ENCODE data around the gene CLPSL1. TPM values are rescaled to one million over a fixed set of nuclear protein-coding genes. Genes with fewer than 3 reads are reported as not detected.

Gene CLPSL1
- total and polyA plus RNA-seq, 2 of the 8 experiments (the other 6 are each of a cell fraction or from before 2014, with no cell fraction given) = not detected

GRCh38 chr6:35824552-35825192 is 43.9 kb downstream of the CLPSL1 start:
- Histone ChIP-seq H2BK12ac (ENCODE audit: low read depth, low read length) (no peak overlapping the region), H2BK5ac (ENCODE audit: low read depth, low read length) (no peak overlapping the region), H3K27ac (ENCODE audit: low read depth, low read length) (no peak overlapping the region), H3K9me3 (ENCODE audit: insufficient read depth in 2 of 2, low read depth in 1 of 2, low read length in 1 of 2) (peaks cover 0 to 2% of the 10 kb centered on the region in 2 experiments; a peak in 1 of 4 replicates), H2BK20ac (ENCODE audit: low read length) (no peak overlapping the region), H3K4me2 (ENCODE audit: insufficient read depth in 1 of 2, low read depth in 2 of 2, low read length in 2 of 2) (no peak overlapping the region), H3K23ac (ENCODE audit: insufficient read length) (no peak overlapping the region), H2AFZ (ENCODE audit: low read length) (no peak overlapping the region), H4K91ac (replicated peaks; ENCODE audit: insufficient read length, low read length) (no peak overlapping the region), H3K4ac (replicated peaks; ENCODE audit: insufficient read length, low read depth, low read length) (no peak overlapping the region), H3K36me3 (ENCODE audit: control insufficient read depth in 2 of 4, insufficient read depth in 4 of 4, low read length in 3 of 4) (no peaks in the 10 kb centered on the region), H2BK120ac (replicated peaks; ENCODE audit: low read depth, low read length) (no peak overlapping the region), H3K23me2 (ENCODE audit: low read depth, low read length) (no peaks in the 10 kb centered on the region), H3K4me3 (ENCODE audit: extremely low read depth in 1 of 4, insufficient read depth in 2 of 4, low read depth in 3 of 4, low read length in 4 of 4) (no peak overlapping the region), H3K56ac (replicated peaks; ENCODE audit: insufficient read length, low read depth, low read length) (no peak overlapping the region), H3K79me1 (ENCODE audit: low read depth, low read length) (no peaks in the 10 kb centered on the region), H3K18ac (ENCODE audit: extremely low read depth, low read length) (no peak overlapping the region), H3K9ac (replicated peaks in 1 of 4; ENCODE audit: extremely low read depth in 1 of 4, low read depth in 3 of 4, low read length in 3 of 4) (no peak overlapping the region), H3K79me2 (ENCODE audit: control insufficient read depth in 1 of 2, insufficient read depth in 2 of 2, low read length in 2 of 2) (no peaks in the 10 kb centered on the region), H3K14ac (ENCODE audit: insufficient read length) (no peak overlapping the region), H4K5ac (ENCODE audit: insufficient read length, low read depth, low read length) (no peak overlapping the region), H3K27me3 (replicated peaks in 1 of 4; ENCODE audit: control insufficient read depth in 3 of 4, extremely low read depth in 1 of 4, insufficient read depth in 3 of 4, low read length in 3 of 4) (no peaks in the 10 kb centered on the region), H4K8ac (ENCODE audit: extremely low read depth, insufficient read depth, low read length) (no peak overlapping the region), H2AK5ac (ENCODE audit: low read depth, low read length) (no peak overlapping the region), H4K20me1 (replicated peaks in 1 of 2; ENCODE audit: control insufficient read depth in 1 of 2, insufficient read depth in 2 of 2, low read length in 2 of 2) (no peaks in the 10 kb centered on the region), H3K4me1 (replicated peaks in 1 of 4; ENCODE audit: control insufficient read depth in 3 of 4, insufficient read depth in 4 of 4, low read length in 3 of 4) (no peaks in the 10 kb centered on the region), H2BK15ac (ENCODE audit: low read length) (no peak overlapping the region)
- DNase-seq (ENCODE audit: low read depth in 1 of 2, low spot score in 2 of 2) (no peak), FAIRE-seq (no peak)
- WGBS, 2 experiments (ENCODE audit: extremely low coverage in 1 of 2, insufficient coverage in 1 of 2, insufficient read length in 1 of 2, insufficient replicate concordance in 2 of 2, low coverage in 1 of 2, low lambda C conversion rate in 2 of 2, missing lambda C conversion rate in 1 of 2) = 86% methylated on average over 5 of the region's 5 CpGs; no CpG with 5 or more reads in 1 of the 2 experiments
- ChIA-PET CTCF (ENCODE audit: partially characterized antibody) (interaction anchor here (1.2 kb wide), 1 partner anchor 28 kb away, joined by 4 read pairs; the partner anchor contains the start of gene CLPS), POLR2A (ENCODE audit: partially characterized antibody) (no interaction called here)
- TF ChIP-seq CBX5 (IDR thresholded peaks at IDR 0.05; ENCODE audit: low read depth, low read length) = no peak
